ENCODE measurements around the gene EZH2.
A peak's percentile ranks its signal among the peaks of the same experiment; 100 is the strongest.

The EZH2 gene
- long read RNA-seq, transcript EZH2-208 (20 exons, 2,466 nt) = minor isoform, 40 of 297 reads
- long read RNA-seq, transcript EZH2-203 (20 exons, 2,591 nt) = major isoform, 74 of 297 reads
- long read RNA-seq, transcript EZH2-210 (10 exons, 1,876 nt) = minor isoform, 5 of 297 reads
- long read RNA-seq, partial matches to known transcripts = 39 of 297 reads
- long read RNA-seq, other reads (novel, unspliced or antisense) = 134 of 297 reads

DNA sequence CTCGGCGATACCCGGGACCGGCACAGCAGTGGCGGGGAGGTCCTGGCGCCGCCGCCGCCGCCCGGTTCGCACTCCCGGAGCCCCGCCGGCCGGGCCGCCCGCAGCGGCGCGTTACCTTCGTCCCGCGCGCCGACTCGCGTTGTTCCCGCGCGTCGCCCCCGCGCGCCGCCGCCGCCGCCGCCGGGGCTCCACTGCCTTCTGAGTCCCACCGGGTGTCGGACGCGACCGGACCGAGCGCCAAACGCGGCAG, at the start of gene EZH2:
Gene EZH2 (minus strand): TSS at position 243 of the 250 bp plus-strand sequence. CDS start 36,993 bp downstream, outside the sequence.
- H3K4me3 ChIP-seq (replicated peaks; ENCODE audit: insufficient read depth, low read length) = peak within 1 kb of the TSS; percentile 79
- H3K27ac ChIP-seq (replicated peaks) = peak within 1 kb of the TSS; percentile 99

DNA sequence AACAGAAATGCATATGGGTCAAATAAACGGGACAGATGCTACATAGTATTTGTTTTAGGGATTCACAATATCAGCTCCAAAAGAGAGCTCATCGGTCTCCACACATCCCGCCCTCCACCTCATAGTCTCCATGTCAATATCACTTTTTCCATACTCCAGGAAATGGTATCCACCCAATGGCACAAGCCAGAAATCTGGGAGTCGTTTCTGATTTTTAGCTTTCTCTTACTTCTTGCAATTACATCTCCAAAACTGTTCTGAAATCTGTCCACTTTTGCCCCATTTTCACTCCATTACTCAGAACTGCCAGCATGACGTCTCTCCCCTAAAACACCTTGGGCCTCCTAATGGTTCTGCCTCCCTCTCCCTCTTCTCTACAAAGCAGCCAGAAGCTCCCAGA, 47.4 kb upstream of the EZH2 start:
- Histone ChIP-seq H3K27me3 (ENCODE audit: insufficient read depth, poor library complexity, severe bottlenecking) (no peaks in the 10 kb centered on the region), H3K4me3 (replicated peaks; ENCODE audit: insufficient read depth, low read length) (no peak overlapping the region), H3K27ac (replicated peaks) (no peak overlapping the region)
- DNase-seq (ENCODE audit: low read depth in 1 of 2, low spot score in 1 of 2) = no peak
- no peak for TF ChIP-seq GABPA (IDR thresholded peaks at IDR 0.05; ENCODE audit: low read depth)
- TF ChIP-seq SPI1 (IDR thresholded peaks at IDR 0.05; ENCODE audit: borderline replicate concordance, low read depth) = no peak
- TF ChIP-seq POLR2AphosphoS5 (IDR thresholded peaks at IDR 0.05; ENCODE audit: low read depth) = no peak
- TF ChIP-seq, protein P1, sequence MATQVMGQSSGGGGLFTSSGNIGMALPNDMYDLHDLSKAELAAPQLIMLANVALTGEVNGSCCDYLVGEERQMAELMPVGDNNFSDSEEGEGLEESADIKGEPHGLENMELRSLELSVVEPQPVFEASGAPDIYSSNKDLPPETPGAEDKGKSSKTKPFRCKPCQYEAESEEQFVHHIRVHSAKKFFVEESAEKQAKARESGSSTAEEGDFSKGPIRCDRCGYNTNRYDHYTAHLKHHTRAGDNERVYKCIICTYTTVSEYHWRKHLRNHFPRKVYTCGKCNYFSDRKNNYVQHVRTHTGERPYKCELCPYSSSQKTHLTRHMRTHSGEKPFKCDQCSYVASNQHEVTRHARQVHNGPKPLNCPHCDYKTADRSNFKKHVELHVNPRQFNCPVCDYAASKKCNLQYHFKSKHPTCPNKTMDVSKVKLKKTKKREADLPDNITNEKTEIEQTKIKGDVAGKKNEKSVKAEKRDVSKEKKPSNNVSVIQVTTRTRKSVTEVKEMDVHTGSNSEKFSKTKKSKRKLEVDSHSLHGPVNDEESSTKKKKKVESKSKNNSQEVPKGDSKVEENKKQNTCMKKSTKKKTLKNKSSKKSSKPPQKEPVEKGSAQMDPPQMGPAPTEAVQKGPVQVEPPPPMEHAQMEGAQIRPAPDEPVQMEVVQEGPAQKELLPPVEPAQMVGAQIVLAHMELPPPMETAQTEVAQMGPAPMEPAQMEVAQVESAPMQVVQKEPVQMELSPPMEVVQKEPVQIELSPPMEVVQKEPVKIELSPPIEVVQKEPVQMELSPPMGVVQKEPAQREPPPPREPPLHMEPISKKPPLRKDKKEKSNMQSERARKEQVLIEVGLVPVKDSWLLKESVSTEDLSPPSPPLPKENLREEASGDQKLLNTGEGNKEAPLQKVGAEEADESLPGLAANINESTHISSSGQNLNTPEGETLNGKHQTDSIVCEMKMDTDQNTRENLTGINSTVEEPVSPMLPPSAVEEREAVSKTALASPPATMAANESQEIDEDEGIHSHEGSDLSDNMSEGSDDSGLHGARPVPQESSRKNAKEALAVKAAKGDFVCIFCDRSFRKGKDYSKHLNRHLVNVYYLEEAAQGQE (IDR thresholded peaks at IDR 0.05; ENCODE audit: insufficient replicate concordance, low read depth) = no peak

More for the DNA sequence above, at the start of gene EZH2:
- TF ChIP-seq, protein P1 (IDR thresholded peaks at IDR 0.05; ENCODE audit: insufficient replicate concordance, low read depth) = no peak
- no peak for TF ChIP-seq POLR2AphosphoS5 (IDR thresholded peaks at IDR 0.05; ENCODE audit: low read depth)
- H3K27me3 ChIP-seq (ENCODE audit: insufficient read depth, poor library complexity, severe bottlenecking) = no peaks in the 10 kb centered on the region
- no peak for DNase-seq (ENCODE audit: low read depth in 1 of 2, low spot score in 1 of 2)

DNA sequence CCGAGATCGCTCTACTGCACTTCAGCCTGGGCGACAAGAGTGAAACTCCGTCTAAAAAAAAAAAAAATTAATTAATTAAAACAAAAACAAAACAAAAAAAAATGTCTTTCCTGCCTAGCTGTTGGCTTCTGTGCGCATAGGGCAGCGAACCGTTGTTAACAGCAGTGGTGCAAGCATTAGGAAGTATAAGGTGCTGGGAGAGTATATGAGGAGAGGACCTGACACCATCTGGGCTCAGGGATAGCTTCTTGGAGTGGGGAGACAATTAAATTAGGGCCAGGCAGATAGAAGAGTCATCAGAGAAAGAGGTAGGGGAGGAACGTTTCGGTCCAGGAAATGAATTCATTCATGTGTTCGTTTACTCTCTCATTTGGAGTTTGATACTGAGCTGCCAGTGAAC, 46.2 kb upstream of the EZH2 start:
- Histone ChIP-seq H3K27me3 (ENCODE audit: insufficient read depth, poor library complexity, severe bottlenecking) (no peaks in the 10 kb centered on the region), H3K27ac (replicated peaks) (no peak overlapping the region), H3K4me3 (replicated peaks; ENCODE audit: insufficient read depth, low read length) (no peak overlapping the region)
- TF ChIP-seq, protein P1 (IDR thresholded peaks at IDR 0.05; ENCODE audit: insufficient replicate concordance, low read depth) = no peak
- TF ChIP-seq GABPA (IDR thresholded peaks at IDR 0.05; ENCODE audit: low read depth) = no peak
- TF ChIP-seq POLR2AphosphoS5 (IDR thresholded peaks at IDR 0.05; ENCODE audit: low read depth) = no peak
- TF ChIP-seq SPI1 (IDR thresholded peaks at IDR 0.05; ENCODE audit: borderline replicate concordance, low read depth) = no peak
- TF ChIP-seq, protein P2, sequence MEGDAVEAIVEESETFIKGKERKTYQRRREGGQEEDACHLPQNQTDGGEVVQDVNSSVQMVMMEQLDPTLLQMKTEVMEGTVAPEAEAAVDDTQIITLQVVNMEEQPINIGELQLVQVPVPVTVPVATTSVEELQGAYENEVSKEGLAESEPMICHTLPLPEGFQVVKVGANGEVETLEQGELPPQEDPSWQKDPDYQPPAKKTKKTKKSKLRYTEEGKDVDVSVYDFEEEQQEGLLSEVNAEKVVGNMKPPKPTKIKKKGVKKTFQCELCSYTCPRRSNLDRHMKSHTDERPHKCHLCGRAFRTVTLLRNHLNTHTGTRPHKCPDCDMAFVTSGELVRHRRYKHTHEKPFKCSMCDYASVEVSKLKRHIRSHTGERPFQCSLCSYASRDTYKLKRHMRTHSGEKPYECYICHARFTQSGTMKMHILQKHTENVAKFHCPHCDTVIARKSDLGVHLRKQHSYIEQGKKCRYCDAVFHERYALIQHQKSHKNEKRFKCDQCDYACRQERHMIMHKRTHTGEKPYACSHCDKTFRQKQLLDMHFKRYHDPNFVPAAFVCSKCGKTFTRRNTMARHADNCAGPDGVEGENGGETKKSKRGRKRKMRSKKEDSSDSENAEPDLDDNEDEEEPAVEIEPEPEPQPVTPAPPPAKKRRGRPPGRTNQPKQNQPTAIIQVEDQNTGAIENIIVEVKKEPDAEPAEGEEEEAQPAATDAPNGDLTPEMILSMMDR (IDR thresholded peaks at IDR 0.05; ENCODE audit: insufficient read depth, low read length) = no peak
- no peak for DNase-seq (ENCODE audit: low read depth in 1 of 2, low spot score in 1 of 2)

DNA sequence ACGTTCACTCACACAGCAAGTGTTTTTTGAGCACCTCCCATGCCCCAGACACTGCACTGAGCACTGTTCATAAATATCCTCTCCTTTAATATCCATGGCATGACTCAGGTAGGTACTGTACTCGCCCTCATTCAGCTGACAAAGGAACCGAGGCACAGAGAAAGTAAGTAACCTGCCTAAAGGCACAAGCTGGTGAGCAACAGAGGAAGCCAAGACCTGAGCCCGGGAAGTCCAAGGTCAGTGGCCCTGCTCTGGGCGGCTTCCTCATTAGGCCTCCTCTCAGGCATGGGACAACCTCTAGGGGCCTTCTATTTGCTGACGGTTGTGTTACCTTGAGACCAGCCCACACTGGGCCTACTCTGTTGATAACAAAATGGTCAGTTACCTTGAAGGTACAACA, 45.1 kb upstream of the EZH2 start:
- no peaks in the 10 kb centered on the region for H3K27me3 ChIP-seq (ENCODE audit: insufficient read depth, poor library complexity, severe bottlenecking)
- H3K4me3 ChIP-seq (replicated peaks; ENCODE audit: insufficient read depth, low read length) = no peak overlapping the region
- no peak for DNase-seq (ENCODE audit: low read depth in 1 of 2, low spot score in 1 of 2)
- TF ChIP-seq, protein P1 (IDR thresholded peaks at IDR 0.05; ENCODE audit: insufficient replicate concordance, low read depth) = no peak
- TF ChIP-seq, protein P2 (IDR thresholded peaks at IDR 0.05; ENCODE audit: insufficient read depth, low read length) = no peak
- TF ChIP-seq GABPA (IDR thresholded peaks at IDR 0.05; ENCODE audit: low read depth) (no peak), POLR2AphosphoS5 (IDR thresholded peaks at IDR 0.05; ENCODE audit: low read depth) (no peak), SPI1 (IDR thresholded peaks at IDR 0.05; ENCODE audit: borderline replicate concordance, low read depth) (no peak)
- no peak overlapping the region for H3K27ac ChIP-seq (replicated peaks)

Measured in HL-60 (cell line).